H54 (cell line): ENCODE results near the gene PTAFR.

Source experiments
- DNase-seq: peaks from one replicate; pipeline ENCODE4 v3.0.0; 2011; ENCODE audit warnings: low spot score, mixed read lengths; ENCODE audit not compliant: insufficient read length
- FAIRE-seq: peaks from 3 replicates; lab custom pipeline; 2011; peaks lifted over from hg19 to GRCh38; lab: Jason Lieb, UNC
- POLR2A ChIP-seq: IDR thresholded peaks from 2 replicates; pipeline ENCODE4 v1.6.1; 2011; ENCODE audit warnings: low read depth, mild to moderate bottlenecking, low read length

The PTAFR gene

DNA sequence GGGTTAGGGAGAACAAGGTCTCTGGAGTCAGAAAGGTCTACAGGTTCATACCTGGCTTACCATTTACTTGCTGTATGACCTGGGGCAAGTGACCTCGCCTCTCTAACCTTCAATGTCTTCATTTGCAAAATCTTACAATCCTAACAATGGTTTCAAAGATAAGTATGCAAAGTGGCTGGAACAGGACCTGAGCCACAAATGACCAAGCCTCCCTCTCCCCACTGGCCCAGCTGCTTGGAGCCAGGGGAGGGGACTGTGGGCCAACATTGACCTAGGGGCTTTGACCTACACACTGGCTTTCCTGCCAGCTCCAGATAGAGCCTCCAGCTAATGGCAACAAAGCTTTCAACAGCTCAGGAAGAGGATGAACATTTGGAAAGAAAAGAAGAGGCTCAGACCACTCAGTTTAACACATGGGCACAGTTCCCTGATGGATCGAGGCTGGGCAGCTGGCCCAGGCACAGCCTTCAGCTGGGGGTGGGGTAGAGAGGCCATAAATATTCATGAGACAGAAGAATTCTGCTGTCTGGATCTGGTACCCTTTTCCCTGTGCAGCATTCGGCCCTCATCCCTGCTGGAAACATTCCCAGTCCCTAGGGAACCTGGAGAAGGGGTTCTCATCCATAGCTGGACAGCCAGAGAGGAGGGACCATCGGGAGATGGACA, 12.9 kb downstream of the PTAFR start:
- no peak for DNase-seq
- FAIRE-seq: no peak
- no peak for TF ChIP-seq POLR2A

DNA sequence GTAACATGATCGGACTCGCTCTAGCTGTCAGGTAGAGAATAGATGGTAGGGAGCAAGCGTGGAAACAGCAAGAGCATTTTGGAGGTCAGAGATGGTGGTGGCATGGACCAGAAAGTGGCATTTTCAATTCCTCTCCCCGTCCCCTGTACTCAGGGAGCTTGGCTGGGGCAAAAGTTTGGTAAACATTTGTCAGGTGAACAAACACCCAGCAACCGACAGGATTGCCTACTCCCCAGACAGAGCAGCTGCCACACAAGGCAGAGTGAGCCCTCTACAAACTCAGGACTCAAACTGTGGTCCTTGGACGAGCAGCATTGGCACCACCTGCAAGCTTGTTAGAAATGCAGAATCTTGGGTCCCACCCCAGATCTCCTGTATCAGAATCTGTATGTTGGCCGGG, 14.3 kb downstream of the PTAFR start:
- no peak for FAIRE-seq
- TF ChIP-seq POLR2A: no peak
- no peak for DNase-seq

DNA sequence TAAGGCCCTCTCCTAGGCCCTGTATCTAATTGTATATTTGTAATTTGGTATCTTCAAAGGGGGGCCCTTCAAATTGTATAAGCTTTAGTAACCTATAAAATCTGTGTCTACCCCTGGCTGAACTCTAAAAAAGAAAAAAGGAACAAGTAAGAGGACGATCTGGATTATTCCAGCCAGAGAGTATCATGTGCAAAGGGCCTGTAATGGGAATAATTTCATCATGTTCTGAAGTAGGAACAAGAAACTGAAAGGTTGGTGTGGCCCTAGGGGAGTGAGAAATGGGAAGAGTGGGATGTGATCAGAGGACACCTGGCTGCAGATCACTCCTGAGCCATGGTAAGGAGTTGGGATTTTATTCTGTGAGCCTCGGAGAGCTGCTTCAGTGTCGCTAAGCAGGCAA, 14.7 kb downstream of the PTAFR start:
- FAIRE-seq (no peak), DNase-seq (no peak)
- no peak for TF ChIP-seq POLR2A

DNA sequence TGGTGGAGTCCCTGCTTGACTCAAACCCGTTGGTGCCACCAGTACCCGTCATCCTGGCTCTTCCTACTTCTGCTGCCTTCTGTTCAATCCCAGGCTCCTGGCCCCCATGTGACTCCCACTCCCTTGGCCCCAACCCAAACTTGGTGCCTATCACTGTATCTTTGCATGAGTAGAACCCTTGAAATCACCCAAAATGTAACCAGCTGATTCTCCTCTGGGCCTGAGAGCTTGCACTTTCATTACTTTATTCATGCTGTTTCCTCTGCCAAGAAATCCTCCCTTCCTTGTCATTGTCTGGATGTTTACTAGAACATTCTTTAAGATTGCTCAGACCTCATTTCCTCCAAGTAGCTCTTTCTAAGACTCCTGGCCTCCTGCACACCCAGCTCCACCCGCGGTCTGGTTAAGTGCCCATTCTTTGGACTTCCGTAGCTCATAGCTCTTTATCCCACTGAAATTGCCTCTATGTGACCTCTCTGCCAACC, 15.7 kb downstream of the PTAFR start:
- TF ChIP-seq POLR2A: no peak
- no peak for FAIRE-seq
- no peak for DNase-seq

DNA sequence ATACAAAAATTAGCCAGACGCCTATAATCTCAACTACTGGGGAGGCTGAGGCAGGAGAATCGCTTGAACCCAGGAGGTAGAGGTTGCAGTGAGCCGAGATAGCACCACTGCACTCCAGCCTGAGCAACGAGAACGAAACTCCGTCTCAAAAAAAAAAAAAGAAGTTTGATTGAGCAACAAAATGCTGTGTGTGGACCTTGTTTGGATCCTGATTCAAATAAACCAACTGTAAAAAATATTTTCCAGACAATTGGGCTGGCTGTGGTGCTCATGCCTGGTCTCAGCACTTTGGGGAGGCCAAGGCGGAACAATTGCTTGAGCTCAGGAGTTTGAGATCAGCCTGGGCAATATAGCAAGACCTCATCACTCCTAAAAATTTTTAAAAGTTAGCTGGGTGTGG, 16.8 kb downstream of the PTAFR start:
- no peak for TF ChIP-seq POLR2A
- DNase-seq (no peak), FAIRE-seq (no peak)

DNA sequence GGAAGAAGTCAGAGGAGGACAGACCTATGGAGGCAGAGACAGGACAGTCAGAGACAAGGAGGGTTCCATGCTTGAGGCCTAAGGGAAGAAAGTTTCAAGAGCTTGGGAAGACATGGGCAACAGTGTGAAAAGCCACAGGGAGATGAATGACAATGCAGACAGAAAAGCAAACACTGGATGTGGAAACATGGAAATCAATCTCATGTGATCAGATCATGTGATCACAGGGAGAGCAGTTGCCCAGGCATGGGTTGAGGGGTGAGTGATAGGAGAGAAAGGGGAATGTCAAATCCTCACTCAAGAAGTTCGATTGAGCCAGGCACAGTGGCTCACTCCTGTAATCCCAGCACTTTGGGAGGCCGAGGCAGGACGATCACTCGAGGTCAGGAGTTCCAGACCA, 17.2 kb downstream of the PTAFR start:
- no peak for FAIRE-seq
- DNase-seq: no peak

DNA sequence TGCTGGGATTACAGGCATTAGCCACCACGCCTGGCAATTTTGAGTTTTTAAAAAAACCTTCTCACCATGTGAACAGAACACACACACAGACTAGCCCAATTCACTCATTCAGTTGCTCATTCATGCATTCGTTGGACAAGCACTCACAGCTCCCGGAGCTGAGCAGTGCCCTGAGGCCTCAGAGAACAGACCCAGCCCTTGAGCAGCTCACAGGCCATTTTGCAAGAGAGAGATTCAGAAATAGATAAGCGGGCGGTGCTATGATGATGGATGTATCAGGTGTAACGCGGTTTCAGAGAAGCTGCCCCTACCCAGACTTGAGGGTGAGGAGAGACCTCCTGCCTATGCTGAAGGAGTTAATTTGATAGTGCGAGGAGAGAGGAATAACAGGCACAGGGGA, 18.6 kb downstream of the PTAFR start:
- FAIRE-seq (no peak), DNase-seq (no peak)
- TF ChIP-seq POLR2A: no peak

More for the DNA sequence above, 17.2 kb downstream of the PTAFR start:
- TF ChIP-seq POLR2A: no peak

DNA sequence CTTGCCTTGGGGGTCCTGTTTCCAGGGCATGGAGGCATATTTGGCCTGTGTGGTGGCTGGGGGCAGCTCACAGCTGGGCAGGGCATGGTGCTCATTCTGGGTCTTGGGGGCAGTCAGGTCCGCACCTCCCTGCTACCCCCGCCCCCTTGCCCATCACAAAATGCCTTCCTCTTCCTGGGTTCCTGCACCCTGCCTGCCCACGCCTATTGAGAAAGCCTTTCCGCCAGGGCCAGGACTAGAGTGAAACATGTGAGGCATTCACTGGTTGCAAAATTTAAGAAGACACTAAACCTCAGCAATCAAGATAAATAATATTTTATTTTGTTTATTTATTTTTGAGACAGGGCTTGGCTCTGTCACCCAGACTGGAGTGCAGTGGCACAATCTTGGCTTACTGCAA, 19.7 kb downstream of the PTAFR start:
- DNase-seq (no peak), FAIRE-seq (no peak)
- no peak for TF ChIP-seq POLR2A

DNA sequence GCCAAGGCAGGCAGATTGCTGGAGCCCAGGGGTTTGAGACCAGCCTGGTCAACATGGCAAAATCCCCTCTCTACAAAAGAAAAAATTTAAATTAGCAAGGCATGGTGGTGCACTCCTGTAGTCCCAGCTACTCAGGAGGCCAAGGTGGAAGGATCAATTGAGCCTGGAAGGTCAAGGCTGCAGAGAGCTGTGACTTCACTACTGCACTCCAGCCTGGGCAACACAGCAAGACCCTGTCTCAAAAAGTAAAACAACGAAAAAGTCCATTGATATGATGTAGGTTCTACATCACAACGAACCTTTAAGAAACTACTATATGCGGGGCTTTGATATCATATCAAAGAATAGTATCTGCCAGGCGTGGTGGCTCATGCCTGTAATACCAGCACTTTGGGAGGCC, 20.9 kb downstream of the PTAFR start:
- DNase-seq (no peak), FAIRE-seq (no peak)
- no peak for TF ChIP-seq POLR2A

DNA sequence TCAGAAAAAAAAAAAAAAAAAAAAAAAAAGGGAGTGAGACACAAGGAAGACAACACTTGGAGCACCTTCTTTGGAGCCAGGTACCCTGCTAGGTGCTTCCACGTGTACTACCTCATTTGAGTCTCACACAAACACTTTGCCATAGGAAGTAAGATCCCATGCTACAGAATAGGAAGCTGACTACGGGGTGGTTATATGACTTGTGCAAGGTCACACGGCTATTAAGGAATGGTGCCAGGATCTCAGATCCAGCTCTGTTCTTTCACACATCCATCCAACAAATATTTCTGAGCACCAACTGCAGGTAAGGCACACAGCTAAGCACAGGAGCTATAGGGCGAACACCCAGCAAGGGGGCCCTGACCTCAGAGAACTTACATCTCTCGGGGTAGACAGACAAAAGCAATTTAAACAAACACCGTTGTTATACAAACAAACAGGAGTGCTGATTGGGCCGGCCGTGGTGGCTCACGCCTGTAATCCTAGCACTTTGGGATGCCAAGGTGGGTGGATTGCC, 22.4 kb downstream of the PTAFR start:
- DNase-seq (no peak), FAIRE-seq (no peak)
- no peak for TF ChIP-seq POLR2A

DNA sequence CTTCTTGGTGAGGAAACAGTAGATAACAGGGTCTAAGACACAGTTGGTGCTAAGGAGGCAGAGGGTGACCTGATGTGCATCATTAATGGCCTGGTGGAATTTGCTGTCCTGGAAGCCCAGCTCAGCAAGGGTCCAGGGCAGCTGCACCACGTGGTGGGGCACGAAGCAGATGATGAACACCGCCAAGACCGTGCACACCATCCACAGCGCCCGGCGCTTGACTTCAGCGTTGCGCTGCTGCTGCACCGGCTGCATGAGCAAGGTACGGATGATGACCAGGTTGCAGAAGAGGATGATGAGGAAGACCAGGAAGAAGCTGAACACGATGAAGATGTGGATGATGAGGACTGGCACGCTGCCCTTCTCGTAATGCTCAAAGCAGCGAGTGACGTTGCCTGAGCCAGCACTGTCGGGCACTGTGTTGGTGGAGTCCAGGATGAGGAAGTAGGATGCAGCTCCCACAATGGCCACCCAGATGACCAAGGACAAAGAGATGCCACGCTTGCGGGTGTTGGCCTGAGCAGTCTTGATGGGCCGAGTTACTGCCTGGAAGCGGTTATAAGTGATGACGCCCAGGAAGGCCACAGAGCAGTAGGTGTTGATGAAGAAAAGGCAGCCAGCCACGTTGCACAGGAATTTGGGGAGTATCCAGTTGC, 26.2 kb downstream of the PTAFR start:
- FAIRE-seq (no peak), DNase-seq (no peak)
- no peak for TF ChIP-seq POLR2A

DNA sequence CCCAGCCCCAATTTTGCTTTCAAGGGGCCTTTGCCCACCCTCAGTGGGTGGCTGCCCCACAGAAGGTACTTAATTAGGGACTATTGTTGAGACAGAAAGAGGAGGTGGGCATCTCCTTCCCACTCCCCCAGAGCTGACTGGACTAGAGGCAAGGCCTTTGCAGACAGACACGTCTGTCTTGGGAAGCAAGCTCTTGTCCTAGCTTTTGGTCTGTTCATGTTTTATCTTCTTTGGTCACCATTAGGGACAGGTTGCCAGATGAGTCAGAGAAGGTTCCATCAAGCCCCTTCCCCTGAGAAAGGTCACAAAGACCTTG, 27.7 kb downstream of the PTAFR start:
- DNase-seq (no peak), FAIRE-seq (no peak)
- TF ChIP-seq POLR2A: no peak

DNA sequence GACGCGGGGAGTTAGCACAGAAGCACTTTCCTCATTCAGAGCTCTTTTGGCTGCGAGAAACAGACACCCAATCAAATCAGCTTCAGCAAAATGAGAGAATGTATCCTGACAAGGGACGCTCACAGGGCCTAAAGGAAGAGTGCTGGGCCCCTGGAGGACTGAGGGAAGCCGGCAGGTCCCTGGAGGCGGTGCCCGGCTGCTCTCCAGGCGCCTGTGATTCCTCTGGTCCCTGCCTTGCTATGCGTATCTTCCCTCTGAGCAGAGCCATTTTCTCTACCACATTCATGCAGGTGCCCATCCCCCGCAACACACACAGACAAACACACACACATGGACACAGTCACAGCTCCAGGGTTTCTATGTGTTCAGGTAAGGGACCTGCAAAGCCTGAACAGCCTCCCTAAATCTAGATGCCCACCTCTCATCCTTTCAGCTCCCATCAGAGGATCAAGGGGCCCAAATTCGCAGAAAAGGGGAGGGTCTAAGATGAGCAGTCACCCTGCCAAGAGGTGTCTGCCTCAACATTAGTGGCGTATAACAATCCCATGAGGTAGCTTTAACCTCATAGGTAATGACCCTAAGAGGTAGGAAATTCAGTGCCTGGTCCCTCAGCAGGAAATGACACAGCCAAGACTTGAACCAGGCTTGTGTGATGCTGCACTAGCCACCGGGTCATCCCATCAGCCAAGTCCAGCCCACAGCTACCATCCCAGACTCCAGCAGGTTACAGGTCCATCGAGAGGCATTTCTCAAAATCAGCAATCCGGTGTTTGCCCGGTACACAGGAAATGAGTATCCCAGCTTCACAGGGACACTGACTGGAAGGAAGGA, 29.0 kb downstream of the PTAFR start:
- DNase-seq (no peak), FAIRE-seq (no peak)
- no peak for TF ChIP-seq POLR2A

DNA sequence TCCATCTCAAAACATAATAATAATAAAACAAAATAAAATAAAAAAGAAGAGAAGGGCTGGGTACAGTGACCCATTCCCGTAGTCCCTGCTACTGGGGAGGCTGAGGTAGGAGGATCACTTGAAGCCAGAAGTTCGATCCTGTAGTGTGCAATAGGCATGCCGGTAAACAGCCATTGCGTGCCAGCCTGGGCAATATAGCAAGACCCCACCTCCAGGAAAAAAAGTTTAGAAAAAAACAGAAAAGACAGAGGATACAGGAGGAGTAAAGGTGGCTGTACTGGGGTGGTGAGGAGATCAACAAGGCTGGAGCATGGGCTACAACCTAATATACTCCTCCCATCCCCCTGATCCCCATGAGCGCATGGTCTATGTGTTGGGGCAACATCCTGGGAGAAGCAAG, 30.8 kb downstream of the PTAFR start:
- DNase-seq: no peak
- TF ChIP-seq POLR2A: no peak
- FAIRE-seq: no peak
